WTC11 (cell line): ENCODE results near the gene TFEB. TPM values are rescaled to one million over a fixed set of nuclear protein-coding genes. Genes with fewer than 3 reads are reported as not detected.

Experiments
- ATAC-seq: fragments of 200-7000 bp; cut with Tn5 transposase; 2 replicates; pipeline ENCODE4 v1.10.0; 2021; ENCODE audit warnings: mild to moderate bottlenecking, moderate library complexity
- CTCF ChIA-PET: fragments of 300-600 bp; sonication (Branson Sonifier 250); formaldehyde crosslinking; loops from one replicate; lab custom pipeline; 2021; ENCODE audit warnings: antibody characterized with exemption; lab: Charles Lee
- POLR2A ChIA-PET: fragments of 350-600 bp; sonication (Branson Sonifier 250); formaldehyde crosslinking; loops from one replicate; lab custom pipeline; 2021; ENCODE audit warnings: antibody characterized with exemption; lab: Charles Lee
- DNase-seq: peaks from one replicate; pipeline ENCODE4 v3.0.0; 2021; ENCODE audit warnings: low spot score
- H3K27ac Mint-ChIP-seq: 2 replicates; pipeline ENCODE4 v1.8.0; 2021; ENCODE audit warnings: mixed read lengths
- H3K27me3 Mint-ChIP-seq: 2 replicates; pipeline ENCODE4 v1.8.0; 2021; ENCODE audit warnings: low read depth, mild to moderate bottlenecking, moderate library complexity, mixed read lengths
- H3K36me3 Mint-ChIP-seq: 2 replicates; pipeline ENCODE4 v1.8.0; 2021; ENCODE audit warnings: mixed read lengths
- H3K4me1 Mint-ChIP-seq: 2 replicates; pipeline ENCODE4 v1.8.0; 2022; ENCODE audit warnings: mixed read lengths
- H3K4me3 Mint-ChIP-seq: 2 replicates; pipeline ENCODE4 v1.8.0; 2021; ENCODE audit warnings: mild to moderate bottlenecking, moderate library complexity, mixed read lengths
- H3K9me3 Mint-ChIP-seq: 2 replicates; pipeline ENCODE4 v1.8.0; 2021; ENCODE audit warnings: mixed read lengths
- EMX1 ChIP-seq: fragments of 250-450 bp; sonication (Bioruptor Pico); IDR thresholded peaks from 2 replicates; pipeline ENCODE4 v1.8.0; 2021; ENCODE audit warnings: mild to moderate bottlenecking
- ESRRA ChIP-seq: sonication (generic); formaldehyde crosslinking; IDR thresholded peaks from 2 replicates; pipeline ENCODE4 v1.8.1; 2022; ENCODE audit warnings: mild to moderate bottlenecking, missing genetic modification reagents, borderline replicate concordance
- FOXK1 ChIP-seq: sonication (generic); formaldehyde crosslinking; IDR thresholded peaks from 2 replicates; pipeline ENCODE4 v1.8.0; 2022; ENCODE audit warnings: mild to moderate bottlenecking, moderate library complexity, missing genetic modification reagents
- HMGA2 ChIP-seq: fragments of 250-450 bp; sonication (Bioruptor Pico); IDR thresholded peaks from 2 replicates; pipeline ENCODE4 v1.4.0; 2021; ENCODE audit warnings: mild to moderate bottlenecking, moderate library complexity
- JAZF1 ChIP-seq: fragments of 250-450 bp; sonication (Bioruptor Pico); IDR thresholded peaks from 2 replicates; pipeline ENCODE4 v1.9.0; 2021; ENCODE audit warnings: moderate library complexity, mild to moderate bottlenecking, inconsistent platforms
- NR2C2 ChIP-seq: sonication (generic); formaldehyde crosslinking; IDR thresholded peaks from 2 replicates; pipeline ENCODE4 v1.8.0; 2022; ENCODE audit warnings: mild to moderate bottlenecking, missing genetic modification reagents
- RELA ChIP-seq: sonication (generic); formaldehyde crosslinking; IDR thresholded peaks from 2 replicates; pipeline ENCODE4 v1.8.1; 2022; ENCODE audit warnings: missing genetic modification reagents, mild to moderate bottlenecking, borderline replicate concordance
- RORB ChIP-seq: fragments of 250-450 bp; sonication (Bioruptor Pico); IDR thresholded peaks from 2 replicates; pipeline ENCODE4 v1.9.0; 2021; ENCODE audit warnings: mild to moderate bottlenecking
- TP53 ChIP-seq: sonication (generic); formaldehyde crosslinking; IDR thresholded peaks from 2 replicates; pipeline ENCODE4 v1.8.1; 2023; ENCODE audit warnings: mild to moderate bottlenecking, missing genetic modification reagents
- ZNF232 ChIP-seq: sonication (generic); formaldehyde crosslinking; IDR thresholded peaks from 2 replicates; pipeline ENCODE4 v1.8.0; 2022; ENCODE audit warnings: mild to moderate bottlenecking, missing genetic modification reagents
- ZNF423 ChIP-seq: fragments of 250-450 bp; sonication (Bioruptor Pico); IDR thresholded peaks from 2 replicates; pipeline ENCODE4 v2.1.2; 2022; ENCODE audit warnings: mild to moderate bottlenecking, moderate library complexity
- ZNF671 ChIP-seq: fragments of 250-450 bp; sonication (Bioruptor Pico); IDR thresholded peaks from 2 replicates; pipeline ENCODE4 v1.8.0; 2021; ENCODE audit warnings: mild to moderate bottlenecking
- total RNA-seq: library from RNA; stranded (reverse); gene quantifications from 3 replicates; pipeline ENCODE4 v1.2.3, GENCODE V29; 2021
- TF ChIP-seq, protein P1 (sequence below): fragments of 250-450 bp; sonication (Bioruptor Pico); IDR thresholded peaks from 2 replicates; pipeline ENCODE4 v1.8.0; 2021; ENCODE audit warnings: mild to moderate bottlenecking
- TF ChIP-seq, protein P2 (sequence below): sonication (generic); formaldehyde crosslinking; IDR thresholded peaks from 2 replicates; pipeline ENCODE4 v1.8.0; 2022; ENCODE audit warnings: mild to moderate bottlenecking, missing genetic modification reagents
- TF ChIP-seq, protein P3 (sequence below): sonication (generic); formaldehyde crosslinking; IDR thresholded peaks from 2 replicates; pipeline ENCODE4 v1.8.0; 2023; ENCODE audit warnings: missing genetic modification reagents, mild to moderate bottlenecking, borderline replicate concordance
- TF ChIP-seq, protein P4 (sequence below): sonication (generic); formaldehyde crosslinking; IDR thresholded peaks from 2 replicates; pipeline ENCODE4 v1.8.1; 2022; ENCODE audit warnings: mild to moderate bottlenecking, moderate library complexity, missing genetic modification reagents
- TF ChIP-seq, protein P5 (sequence below): fragments of 200-600 bp; IDR thresholded peaks from 2 replicates; pipeline ENCODE4 v1.8.0; 2022; ENCODE audit warnings: antibody characterized with exemption

The TFEB gene
- total RNA-seq, 1 experiment from 2014 or later, result 3.9 TPM

DNA sequence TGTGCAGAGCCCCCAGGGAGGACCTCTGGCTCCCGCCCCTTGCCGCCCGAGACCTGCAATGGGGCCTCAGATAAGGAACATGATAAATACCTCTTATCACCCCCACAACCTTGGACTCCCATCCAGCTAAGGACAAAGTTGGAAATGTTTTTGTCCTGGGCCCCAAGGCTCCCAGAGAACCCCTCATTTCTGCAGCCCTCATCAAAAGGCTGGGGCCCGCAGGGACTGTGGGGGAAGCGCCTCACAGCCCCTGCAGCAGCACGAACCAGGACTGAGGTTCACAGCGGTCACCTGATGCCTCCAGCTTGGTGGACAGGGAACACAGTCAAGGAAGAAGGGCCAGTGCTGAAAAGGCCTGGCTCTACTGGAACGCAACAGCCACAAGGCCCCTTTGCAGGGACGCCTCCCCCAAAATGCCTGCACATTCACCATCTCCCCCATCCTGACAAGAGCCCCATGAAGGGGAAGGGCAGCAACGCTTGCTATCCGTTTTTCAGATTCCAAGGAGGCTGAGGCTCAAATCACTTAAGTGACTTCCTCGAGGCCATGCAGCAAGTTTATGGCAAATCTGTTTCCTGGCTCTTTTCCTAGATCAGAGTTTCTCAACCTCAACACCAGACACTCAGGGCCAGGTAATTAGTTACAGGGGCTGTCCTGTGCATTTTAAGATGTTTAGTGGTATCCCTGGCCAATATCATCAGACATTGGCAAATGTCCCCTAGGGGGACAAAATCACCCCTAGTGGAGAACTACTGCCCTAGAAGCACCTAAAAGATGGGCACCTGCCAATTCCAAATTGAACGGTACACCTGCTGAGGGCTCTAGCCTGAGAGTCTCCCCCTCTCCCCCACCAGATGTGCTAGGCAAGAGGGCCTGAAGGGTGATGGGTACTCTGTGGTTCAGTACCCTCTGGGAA, 10.6 kb downstream of the TFEB start:
- no peaks in the 10 kb centered on the region for H3K36me3 Mint-ChIP-seq
- no peak for TF ChIP-seq JAZF1 (CRISPR knock-in tag)
- no peak for TF ChIP-seq EMX1 (CRISPR knock-in tag)
- no peak for TF ChIP-seq RORB (CRISPR knock-in tag)
- TF ChIP-seq, protein P1, sequence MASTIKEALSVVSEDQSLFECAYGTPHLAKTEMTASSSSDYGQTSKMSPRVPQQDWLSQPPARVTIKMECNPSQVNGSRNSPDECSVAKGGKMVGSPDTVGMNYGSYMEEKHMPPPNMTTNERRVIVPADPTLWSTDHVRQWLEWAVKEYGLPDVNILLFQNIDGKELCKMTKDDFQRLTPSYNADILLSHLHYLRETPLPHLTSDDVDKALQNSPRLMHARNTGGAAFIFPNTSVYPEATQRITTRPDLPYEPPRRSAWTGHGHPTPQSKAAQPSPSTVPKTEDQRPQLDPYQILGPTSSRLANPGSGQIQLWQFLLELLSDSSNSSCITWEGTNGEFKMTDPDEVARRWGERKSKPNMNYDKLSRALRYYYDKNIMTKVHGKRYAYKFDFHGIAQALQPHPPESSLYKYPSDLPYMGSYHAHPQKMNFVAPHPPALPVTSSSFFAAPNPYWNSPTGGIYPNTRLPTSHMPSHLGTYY (CRISPR knock-in tag), result no peak
- TF ChIP-seq, protein P2, sequence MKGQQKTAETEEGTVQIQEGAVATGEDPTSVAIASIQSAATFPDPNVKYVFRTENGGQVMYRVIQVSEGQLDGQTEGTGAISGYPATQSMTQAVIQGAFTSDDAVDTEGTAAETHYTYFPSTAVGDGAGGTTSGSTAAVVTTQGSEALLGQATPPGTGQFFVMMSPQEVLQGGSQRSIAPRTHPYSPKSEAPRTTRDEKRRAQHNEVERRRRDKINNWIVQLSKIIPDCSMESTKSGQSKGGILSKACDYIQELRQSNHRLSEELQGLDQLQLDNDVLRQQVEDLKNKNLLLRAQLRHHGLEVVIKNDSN (CRISPR knock-in tag), result no peak
- TF ChIP-seq, protein P3, sequence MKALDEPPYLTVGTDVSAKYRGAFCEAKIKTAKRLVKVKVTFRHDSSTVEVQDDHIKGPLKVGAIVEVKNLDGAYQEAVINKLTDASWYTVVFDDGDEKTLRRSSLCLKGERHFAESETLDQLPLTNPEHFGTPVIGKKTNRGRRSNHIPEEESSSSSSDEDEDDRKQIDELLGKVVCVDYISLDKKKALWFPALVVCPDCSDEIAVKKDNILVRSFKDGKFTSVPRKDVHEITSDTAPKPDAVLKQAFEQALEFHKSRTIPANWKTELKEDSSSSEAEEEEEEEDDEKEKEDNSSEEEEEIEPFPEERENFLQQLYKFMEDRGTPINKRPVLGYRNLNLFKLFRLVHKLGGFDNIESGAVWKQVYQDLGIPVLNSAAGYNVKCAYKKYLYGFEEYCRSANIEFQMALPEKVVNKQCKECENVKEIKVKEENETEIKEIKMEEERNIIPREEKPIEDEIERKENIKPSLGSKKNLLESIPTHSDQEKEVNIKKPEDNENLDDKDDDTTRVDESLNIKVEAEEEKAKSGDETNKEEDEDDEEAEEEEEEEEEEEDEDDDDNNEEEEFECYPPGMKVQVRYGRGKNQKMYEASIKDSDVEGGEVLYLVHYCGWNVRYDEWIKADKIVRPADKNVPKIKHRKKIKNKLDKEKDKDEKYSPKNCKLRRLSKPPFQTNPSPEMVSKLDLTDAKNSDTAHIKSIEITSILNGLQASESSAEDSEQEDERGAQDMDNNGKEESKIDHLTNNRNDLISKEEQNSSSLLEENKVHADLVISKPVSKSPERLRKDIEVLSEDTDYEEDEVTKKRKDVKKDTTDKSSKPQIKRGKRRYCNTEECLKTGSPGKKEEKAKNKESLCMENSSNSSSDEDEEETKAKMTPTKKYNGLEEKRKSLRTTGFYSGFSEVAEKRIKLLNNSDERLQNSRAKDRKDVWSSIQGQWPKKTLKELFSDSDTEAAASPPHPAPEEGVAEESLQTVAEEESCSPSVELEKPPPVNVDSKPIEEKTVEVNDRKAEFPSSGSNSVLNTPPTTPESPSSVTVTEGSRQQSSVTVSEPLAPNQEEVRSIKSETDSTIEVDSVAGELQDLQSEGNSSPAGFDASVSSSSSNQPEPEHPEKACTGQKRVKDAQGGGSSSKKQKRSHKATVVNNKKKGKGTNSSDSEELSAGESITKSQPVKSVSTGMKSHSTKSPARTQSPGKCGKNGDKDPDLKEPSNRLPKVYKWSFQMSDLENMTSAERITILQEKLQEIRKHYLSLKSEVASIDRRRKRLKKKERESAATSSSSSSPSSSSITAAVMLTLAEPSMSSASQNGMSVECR (CRISPR knock-in tag), result no peak
- TF ChIP-seq, protein P4, sequence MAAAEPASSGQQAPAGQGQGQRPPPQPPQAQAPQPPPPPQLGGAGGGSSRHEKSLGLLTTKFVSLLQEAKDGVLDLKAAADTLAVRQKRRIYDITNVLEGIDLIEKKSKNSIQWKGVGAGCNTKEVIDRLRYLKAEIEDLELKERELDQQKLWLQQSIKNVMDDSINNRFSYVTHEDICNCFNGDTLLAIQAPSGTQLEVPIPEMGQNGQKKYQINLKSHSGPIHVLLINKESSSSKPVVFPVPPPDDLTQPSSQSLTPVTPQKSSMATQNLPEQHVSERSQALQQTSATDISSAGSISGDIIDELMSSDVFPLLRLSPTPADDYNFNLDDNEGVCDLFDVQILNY (CRISPR knock-in tag), result no peak
- TF ChIP-seq, protein P5, sequence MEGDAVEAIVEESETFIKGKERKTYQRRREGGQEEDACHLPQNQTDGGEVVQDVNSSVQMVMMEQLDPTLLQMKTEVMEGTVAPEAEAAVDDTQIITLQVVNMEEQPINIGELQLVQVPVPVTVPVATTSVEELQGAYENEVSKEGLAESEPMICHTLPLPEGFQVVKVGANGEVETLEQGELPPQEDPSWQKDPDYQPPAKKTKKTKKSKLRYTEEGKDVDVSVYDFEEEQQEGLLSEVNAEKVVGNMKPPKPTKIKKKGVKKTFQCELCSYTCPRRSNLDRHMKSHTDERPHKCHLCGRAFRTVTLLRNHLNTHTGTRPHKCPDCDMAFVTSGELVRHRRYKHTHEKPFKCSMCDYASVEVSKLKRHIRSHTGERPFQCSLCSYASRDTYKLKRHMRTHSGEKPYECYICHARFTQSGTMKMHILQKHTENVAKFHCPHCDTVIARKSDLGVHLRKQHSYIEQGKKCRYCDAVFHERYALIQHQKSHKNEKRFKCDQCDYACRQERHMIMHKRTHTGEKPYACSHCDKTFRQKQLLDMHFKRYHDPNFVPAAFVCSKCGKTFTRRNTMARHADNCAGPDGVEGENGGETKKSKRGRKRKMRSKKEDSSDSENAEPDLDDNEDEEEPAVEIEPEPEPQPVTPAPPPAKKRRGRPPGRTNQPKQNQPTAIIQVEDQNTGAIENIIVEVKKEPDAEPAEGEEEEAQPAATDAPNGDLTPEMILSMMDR, result no peak
- no peak for TF ChIP-seq ESRRA (CRISPR knock-in tag)
- no peak for TF ChIP-seq ZNF671 (CRISPR knock-in tag)
- no peak for TF ChIP-seq TP53 (CRISPR knock-in tag)
- no peak for TF ChIP-seq RELA (CRISPR knock-in tag)
- no peak for TF ChIP-seq FOXK1 (CRISPR knock-in tag)
- POLR2A ChIA-PET, result no interaction called here
- ATAC-seq (no peak), DNase-seq (no peak)
- H3K27ac Mint-ChIP-seq, result no peak overlapping the region
- CTCF ChIA-PET, result interaction anchor here (1.3 to 1.9 kb wide), 2 partner anchors 9 to 63 kb away, joined by 3 to 10 read pairs; partner anchors contain the start of gene TOMM6
- H3K27me3 Mint-ChIP-seq, result no peaks in the 10 kb centered on the region; the same call in 1 of the 2 replicates
- H3K4me3 Mint-ChIP-seq, result no peak overlapping the region
- H3K4me1 Mint-ChIP-seq, result peaks cover 35% of the 10 kb centered on the region
- H3K9me3 Mint-ChIP-seq, result no peaks in the 10 kb centered on the region

DNA sequence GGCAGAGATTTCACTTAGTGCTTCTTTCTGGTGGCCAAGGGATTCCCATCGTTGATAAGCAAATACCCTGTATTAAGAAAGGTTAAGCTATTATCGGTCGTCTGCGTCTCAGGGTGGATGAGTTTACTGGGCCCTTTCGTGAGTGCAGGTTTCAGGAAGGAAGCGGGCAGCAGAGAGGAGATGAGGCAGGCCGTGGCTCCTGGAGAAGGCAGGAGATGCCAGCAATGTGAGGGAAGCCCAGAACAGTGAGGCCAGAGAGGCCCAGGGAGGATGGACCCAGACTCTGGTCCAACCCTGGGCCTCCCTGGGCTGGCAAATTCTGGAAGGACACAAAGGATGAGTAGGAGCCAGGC, 11.2 kb downstream of the TFEB start:
- ATAC-seq (no peak), DNase-seq (no peak)
- Mint-ChIP-seq H3K4me1 (peaks cover 28% of the 10 kb centered on the region), H3K36me3 (no peaks in the 10 kb centered on the region), H3K27ac (no peak overlapping the region), H3K9me3 (no peaks in the 10 kb centered on the region), H3K27me3 (no peaks in the 10 kb centered on the region), H3K4me3 (no peak overlapping the region)
- ChIA-PET CTCF (interaction anchor here (1.3 to 1.9 kb wide), 4 partner anchors 10 to 63 kb away, joined by 3 to 10 read pairs (median 6); partner anchors contain the start of gene TOMM6), POLR2A (no interaction called here)
- no peak for TF ChIP-seq NR2C2 (CRISPR knock-in tag)
- no peak for TF ChIP-seq HMGA2 (CRISPR knock-in tag)
- TF ChIP-seq ZNF232 (CRISPR knock-in tag), result no peak
- TF ChIP-seq ZNF423 (CRISPR knock-in tag), result no peak
